Measurements from ENCODE around the gene PRR20D.
"Not testable (repeated sequence)": the region's sequence is repeated elsewhere in the genome, so short reads cannot be mapped to it uniquely, and the experiment has no call there.

The PRR20D gene

DNA sequence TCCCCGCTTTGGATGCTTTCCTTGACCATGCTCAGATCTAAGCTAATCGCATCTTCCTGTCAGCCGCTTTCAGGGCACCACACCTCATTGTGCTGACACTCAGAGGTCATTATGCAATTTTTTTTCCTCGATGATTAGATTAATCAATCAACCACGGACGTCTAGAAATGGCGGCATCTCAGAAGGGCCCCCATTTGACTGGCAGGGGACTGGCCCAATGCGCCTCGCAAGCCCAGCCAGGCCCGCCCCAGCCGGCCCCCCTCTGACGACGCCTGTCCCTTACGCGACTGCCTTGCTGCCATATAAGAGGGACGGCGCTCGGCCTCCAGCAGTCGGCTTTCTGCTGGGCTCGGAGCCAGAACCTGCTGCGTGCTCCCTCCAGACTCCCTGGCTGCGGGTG lies at the start of gene PRR20D:
PRR20D (plus strand) TSS at position 301 of the 400 bp plus-strand sequence. CDS start 387 bp downstream, outside the sequence.
- not testable (repeated sequence) for DNase-seq (ENCODE audit: low read depth); H3K4me3 ChIP-seq (ENCODE audit: control insufficient read depth, low read depth, low read length)

DNA sequence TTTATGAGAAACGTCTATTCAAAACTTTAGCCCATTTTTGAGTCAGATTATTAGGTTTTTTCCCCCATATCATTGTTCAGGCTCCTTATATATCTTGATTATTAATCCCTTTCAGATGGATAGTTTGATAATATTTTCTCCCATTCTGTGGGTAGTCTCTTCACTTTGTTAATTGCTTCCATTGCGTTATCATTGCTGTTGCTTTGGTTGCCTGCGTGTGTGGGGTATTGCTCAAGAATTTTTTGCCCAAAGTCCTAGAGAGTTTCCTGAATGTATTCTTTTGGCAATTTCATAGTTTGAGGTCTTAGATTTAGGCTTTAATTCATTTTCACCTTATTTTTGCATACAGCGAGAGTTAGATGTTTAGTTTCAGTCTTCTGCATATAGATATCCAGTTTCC lies 45.5 kb upstream of the PRR20D start:
- H3K4me3 ChIP-seq (ENCODE audit: control insufficient read depth, low read depth, low read length), result no peak overlapping the region
- DNase-seq (ENCODE audit: low read depth), result no peak
- TF ChIP-seq, protein P1, sequence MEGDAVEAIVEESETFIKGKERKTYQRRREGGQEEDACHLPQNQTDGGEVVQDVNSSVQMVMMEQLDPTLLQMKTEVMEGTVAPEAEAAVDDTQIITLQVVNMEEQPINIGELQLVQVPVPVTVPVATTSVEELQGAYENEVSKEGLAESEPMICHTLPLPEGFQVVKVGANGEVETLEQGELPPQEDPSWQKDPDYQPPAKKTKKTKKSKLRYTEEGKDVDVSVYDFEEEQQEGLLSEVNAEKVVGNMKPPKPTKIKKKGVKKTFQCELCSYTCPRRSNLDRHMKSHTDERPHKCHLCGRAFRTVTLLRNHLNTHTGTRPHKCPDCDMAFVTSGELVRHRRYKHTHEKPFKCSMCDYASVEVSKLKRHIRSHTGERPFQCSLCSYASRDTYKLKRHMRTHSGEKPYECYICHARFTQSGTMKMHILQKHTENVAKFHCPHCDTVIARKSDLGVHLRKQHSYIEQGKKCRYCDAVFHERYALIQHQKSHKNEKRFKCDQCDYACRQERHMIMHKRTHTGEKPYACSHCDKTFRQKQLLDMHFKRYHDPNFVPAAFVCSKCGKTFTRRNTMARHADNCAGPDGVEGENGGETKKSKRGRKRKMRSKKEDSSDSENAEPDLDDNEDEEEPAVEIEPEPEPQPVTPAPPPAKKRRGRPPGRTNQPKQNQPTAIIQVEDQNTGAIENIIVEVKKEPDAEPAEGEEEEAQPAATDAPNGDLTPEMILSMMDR (conservative IDR thresholded peaks at IDR 0.05; ENCODE audit: control insufficient read depth, insufficient read depth, low read depth, low read length), result no peak

DNA sequence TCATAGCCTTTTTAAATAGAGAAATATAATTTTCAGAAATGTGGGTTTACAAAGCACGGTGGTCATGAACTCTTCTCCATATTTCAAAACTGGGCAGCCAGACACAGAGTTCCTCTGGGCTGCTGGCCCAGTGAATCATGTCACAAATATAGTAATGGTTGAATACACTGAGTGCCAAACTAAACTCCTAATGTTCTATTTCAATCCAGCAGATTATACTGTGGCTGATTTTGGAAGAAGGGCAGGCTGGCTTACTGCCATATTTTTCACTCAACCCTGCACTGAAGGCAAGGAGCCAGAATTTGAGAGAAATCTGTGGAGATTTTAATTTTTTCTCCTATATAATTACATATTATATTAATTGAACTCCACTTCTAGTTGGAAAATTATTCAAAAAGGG lies 36.8 kb upstream of the PRR20D start:
- no peak overlapping the region for H3K4me3 ChIP-seq (ENCODE audit: control insufficient read depth, low read depth, low read length)
- TF ChIP-seq, protein P1 (conservative IDR thresholded peaks at IDR 0.05; ENCODE audit: control insufficient read depth, insufficient read depth, low read depth, low read length), result no peak
- DNase-seq (ENCODE audit: low read depth), result no peak

DNA sequence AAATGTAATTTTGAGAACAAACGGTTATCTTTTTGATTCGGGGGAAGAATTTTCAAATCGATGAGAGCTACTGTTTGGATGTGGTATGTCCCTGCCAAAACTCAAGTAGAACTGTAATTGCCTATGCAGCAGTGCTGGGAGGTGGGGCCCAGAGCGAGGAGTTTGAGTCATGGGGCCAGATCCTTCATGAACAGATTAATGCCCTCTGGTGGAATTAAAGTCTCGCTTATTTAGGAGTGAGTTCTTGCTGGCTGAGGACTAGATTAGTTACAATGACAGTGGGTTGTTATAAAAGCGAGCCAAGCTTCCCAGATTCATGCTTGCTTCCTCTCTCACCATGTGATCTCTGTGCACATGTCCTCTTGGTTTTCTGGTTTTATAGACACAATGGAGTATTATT lies 31.5 kb upstream of the PRR20D start:
- no peak for DNase-seq (ENCODE audit: low read depth)
- TF ChIP-seq, protein P1 (conservative IDR thresholded peaks at IDR 0.05; ENCODE audit: control insufficient read depth, insufficient read depth, low read depth, low read length), result no peak

DNA sequence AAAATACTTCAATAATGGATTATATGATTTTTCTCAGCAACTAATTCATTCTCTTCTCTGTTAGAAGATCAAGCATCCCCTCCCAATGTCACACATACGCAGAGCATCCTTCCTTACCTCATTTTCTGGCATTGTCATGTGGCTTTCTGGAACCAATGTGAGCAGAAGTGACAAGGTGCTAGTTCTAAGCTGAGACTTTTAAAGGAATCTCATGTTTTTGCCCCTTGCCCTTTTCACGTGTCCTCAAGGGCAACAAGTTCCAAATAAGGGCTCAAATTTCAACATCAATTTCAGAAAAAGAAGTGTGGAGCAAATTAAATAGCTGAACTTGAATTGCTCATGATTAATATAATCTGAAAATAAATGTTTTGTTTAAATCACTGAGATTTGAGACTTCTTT lies 24.3 kb upstream of the PRR20D start:
- DNase-seq (ENCODE audit: low read depth), result no peak
- no peak overlapping the region for H3K4me3 ChIP-seq (ENCODE audit: control insufficient read depth, low read depth, low read length)
- TF ChIP-seq, protein P1 (conservative IDR thresholded peaks at IDR 0.05; ENCODE audit: control insufficient read depth, insufficient read depth, low read depth, low read length), result no peak

More for the DNA sequence above, 31.5 kb upstream of the PRR20D start:
- no peak overlapping the region for H3K4me3 ChIP-seq (ENCODE audit: control insufficient read depth, low read depth, low read length)

DNA sequence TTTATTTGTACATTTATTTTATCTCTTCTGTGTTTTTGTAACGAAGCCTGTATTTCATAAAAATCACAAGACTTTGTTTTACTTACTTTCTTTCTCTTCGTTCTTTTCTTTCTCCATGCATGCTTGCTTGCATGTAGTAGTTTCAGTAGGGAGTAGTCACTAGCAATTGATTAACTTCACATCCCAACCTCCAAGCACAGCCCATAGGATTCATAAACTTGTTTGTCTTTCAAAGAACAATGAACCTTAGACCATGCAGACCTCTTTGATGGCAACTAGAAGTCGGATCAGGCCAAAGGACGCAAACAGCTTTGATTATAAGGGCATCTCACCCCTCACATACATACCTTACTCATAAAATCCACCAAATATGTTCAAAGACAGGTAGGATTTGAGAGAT lies 22.8 kb upstream of the PRR20D start:
- H3K4me3 ChIP-seq (ENCODE audit: control insufficient read depth, low read depth, low read length), result no peak overlapping the region
- DNase-seq (ENCODE audit: low read depth), result no peak
- TF ChIP-seq, protein P1 (conservative IDR thresholded peaks at IDR 0.05; ENCODE audit: control insufficient read depth, insufficient read depth, low read depth, low read length), result no peak

DNA sequence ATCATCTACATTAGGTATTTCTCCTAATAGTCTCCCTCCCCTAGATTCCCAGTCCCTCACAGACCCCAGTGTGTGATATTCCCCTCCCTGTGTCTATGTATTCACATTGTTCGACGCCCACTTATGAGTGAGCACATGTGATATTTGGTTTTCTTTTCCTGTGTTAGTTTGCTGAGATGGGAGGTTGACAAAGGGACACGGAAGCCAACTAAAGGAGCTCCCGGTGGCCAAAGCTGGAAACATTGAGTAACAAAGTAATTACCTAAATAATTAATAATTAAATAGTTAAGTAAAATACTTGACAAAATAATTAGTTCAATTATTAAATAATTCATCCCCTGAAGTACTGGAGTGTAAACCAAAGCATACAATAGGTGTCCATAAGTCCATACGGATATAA lies 21.4 kb upstream of the PRR20D start:
- no peak overlapping the region for H3K4me3 ChIP-seq (ENCODE audit: control insufficient read depth, low read depth, low read length)
- DNase-seq (ENCODE audit: low read depth), result no peak
- TF ChIP-seq, protein P1 (conservative IDR thresholded peaks at IDR 0.05; ENCODE audit: control insufficient read depth, insufficient read depth, low read depth, low read length), result no peak

DNA sequence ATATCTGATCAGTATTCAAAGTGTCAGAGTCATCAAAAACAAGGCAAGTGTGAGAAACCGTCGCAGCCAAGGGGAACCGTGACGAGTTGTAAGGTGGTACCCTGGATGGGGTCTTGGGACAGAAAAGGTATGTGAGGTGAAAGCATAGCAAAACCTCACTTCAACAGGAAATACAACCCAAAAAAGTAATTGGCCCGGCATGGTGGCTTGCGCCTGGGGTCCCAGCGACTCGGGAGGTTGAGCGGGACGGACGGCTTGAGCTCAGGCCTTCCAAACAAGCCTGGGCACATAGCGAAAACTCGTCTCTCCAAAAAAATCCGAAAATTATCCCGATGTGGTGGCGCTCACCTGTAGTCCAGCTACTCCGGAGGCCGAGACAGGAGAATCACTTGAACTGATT lies 20.7 kb upstream of the PRR20D start:
- DNase-seq (ENCODE audit: low read depth); H3K4me3 ChIP-seq (ENCODE audit: control insufficient read depth, low read depth, low read length): not testable (repeated sequence)

DNA sequence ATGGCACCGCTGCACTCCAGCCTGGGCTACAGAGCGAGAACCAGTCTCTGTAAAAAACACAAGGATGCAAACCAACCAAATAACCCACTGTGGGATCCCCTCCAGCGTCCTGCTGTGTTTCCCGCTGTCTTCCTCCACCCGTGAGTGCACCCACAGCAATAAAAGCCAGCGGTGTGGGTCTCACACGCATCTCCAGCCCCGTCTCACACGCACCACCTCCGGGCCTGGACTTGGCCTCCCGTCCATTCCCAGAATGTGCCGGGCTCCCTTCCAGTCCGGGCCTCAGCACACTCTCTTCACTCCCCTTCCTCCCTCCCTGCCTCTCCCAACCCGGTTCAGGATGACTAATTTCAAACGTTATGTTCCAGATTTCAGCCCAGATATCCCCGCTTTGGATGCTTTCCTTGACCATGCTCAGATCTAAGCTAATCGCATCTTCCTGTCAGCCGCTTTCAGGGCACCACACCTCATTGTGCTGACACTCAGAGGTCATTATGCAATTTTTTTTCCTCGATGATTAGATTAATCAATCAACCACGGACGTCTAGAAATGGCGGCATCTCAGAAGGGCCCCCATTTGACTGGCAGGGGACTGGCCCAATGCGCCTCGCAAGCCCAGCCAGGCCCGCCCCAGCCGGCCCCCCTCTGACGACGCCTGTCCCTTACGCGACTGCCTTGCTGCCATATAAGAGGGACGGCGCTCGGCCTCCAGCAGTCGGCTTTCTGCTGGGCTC lies 20.0 kb upstream of the PRR20D start, which contains the start of gene PRR20A:
PRR20A (plus strand) TSS at position 684 of the 734 bp plus-strand sequence. CDS start 387 bp downstream, outside the sequence.
- H3K4me3 ChIP-seq (ENCODE audit: control insufficient read depth, low read depth, low read length); DNase-seq (ENCODE audit: low read depth): not testable (repeated sequence)

DNA sequence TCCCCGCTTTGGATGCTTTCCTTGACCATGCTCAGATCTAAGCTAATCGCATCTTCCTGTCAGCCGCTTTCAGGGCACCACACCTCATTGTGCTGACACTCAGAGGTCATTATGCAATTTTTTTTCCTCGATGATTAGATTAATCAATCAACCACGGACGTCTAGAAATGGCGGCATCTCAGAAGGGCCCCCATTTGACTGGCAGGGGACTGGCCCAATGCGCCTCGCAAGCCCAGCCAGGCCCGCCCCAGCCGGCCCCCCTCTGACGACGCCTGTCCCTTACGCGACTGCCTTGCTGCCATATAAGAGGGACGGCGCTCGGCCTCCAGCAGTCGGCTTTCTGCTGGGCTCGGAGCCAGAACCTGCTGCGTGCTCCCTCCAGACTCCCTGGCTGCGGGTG lies 13.2 kb upstream of the PRR20D start, which contains the start of gene PRR20B:
PRR20B (plus strand) TSS at position 301 of the 400 bp plus-strand sequence. CDS start 387 bp downstream, outside the sequence.
- not testable (repeated sequence) for DNase-seq (ENCODE audit: low read depth); H3K4me3 ChIP-seq (ENCODE audit: control insufficient read depth, low read depth, low read length)

DNA sequence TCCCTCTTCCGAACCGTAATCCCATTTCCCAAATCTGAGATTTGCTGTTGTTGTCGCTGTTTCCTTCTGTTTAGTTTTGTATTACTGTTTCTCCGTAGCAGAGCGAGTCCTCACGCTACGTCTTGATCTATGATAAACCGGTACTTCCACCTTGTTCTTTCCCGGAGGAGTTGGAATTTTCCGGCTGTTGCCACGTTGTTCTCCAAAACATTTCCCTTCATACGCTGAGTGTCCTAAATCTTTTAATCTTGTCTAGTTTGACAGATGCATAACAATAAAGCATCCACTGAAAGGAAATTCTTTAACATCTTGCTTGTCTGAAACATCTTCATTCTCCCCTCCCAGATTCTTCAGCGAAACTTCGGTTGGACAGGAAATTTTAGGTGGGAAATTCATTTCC lies 12.3 kb upstream of the PRR20D start:
- H3K4me3 ChIP-seq (ENCODE audit: control insufficient read depth, low read depth, low read length); DNase-seq (ENCODE audit: low read depth): not testable (repeated sequence)
